ENCODE data around the gene SIGLEC6.
"Not testable (repeated sequence)": the region's sequence is repeated elsewhere in the genome, so short reads cannot be mapped to it uniquely, and the experiment has no call there.

SIGLEC6 gene

DNA sequence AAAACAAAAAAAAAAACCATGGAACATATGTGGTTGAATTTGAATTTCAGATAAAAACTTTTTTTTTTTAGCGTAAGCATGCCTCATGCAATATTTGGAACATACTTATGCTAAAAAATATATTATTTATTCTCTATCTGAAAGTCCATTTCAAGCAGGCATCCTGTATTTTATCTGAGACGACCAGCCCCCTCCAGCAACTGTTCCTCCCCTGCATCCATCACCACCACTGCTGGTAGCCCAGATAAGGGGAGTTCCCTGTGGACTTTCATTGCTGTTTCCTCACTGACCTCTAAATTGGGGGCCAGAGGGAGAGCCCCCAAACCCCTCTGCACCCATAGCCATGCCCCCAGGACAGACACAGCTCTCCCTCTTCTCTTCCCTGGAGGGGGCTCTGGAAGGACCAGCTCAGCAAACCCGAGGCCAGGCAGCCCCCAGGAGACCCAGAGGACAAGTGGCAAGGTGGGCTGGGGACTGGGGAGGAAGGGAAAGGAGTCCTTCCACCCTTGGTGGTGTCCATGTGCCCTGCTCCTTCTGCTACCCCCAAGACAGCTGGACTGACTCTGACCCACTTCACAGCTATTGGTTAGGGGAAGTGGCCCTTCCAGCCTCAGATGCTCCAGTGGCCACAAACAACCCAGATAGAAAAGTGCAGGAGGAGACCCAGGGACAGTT, 23.3 kb downstream of the SIGLEC6 start:
- no peak for TF ChIP-seq ZNF274 (IDR thresholded peaks at IDR 0.05; ENCODE audit: low read depth, low read length)
- no peak overlapping the region for H3K4me3 ChIP-seq (ENCODE audit: low read length)

DNA sequence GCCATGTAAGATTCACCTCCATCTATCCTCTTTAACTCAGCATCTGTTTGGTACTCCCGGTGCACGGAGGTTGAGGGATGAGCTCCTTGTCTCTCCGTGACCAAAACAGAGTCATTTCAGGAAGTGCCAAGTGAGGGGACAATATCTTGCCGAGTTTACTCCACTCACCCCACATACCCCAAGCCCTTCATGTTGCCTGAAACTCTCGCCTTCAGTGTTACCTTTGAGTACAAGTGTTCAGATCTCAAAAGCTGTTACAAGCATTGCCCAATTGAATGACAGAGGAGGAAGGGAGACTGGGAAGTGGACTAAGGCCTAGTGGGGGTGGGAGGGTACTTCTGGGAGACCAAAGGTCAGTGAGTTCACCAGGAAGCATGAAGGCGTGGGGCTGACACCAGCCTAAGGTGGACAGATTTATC, 23.8 kb downstream of the SIGLEC6 start:
- no peak for TF ChIP-seq ZNF274 (IDR thresholded peaks at IDR 0.05; ENCODE audit: low read depth, low read length)
- no peak overlapping the region for H3K4me3 ChIP-seq (ENCODE audit: low read length)

DNA sequence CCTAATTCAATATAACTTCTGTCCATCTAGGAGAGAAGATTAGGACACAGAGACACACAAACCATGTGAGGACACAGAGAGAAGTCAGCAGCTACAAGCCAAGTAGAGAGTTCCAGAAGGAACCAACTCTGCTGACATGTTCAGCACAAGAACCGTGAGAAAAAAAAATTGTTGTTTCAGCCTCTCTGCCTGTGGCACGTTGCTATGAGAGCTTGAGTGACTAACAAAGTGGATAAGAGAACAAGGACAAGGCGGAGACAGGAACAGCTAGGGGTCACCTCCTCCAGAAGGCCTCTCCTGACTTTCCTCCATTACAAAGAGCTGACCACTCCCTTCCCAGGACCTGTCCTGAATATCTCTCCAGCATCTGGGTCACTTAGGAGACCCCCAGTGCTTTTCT, 24.3 kb downstream of the SIGLEC6 start:
- no peak overlapping the region for H3K4me3 ChIP-seq (ENCODE audit: low read length)
- no peak for TF ChIP-seq ZNF274 (IDR thresholded peaks at IDR 0.05; ENCODE audit: low read depth, low read length)

DNA sequence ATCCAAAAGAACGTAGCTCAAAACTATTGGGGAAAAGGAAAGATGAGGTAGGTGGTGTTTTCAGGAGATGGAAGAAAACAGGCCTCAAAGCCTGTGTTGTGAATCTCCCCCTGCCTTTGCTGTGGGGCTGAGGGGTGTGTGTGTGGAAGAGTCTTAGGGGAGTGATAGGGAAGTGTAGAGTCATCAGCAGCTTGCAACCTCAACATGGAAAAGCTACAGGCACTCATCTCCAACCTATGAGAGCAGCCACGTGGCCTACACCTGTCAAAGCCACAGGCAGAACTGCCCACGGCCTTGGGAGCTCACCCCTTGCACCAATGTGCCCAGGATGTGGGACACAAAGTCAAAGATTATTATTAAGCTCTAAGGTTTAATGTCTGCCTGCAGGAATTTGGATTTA, 25.6 kb downstream of the SIGLEC6 start:
- no peak overlapping the region for H3K4me3 ChIP-seq (ENCODE audit: low read length)
- TF ChIP-seq ZNF274 (IDR thresholded peaks at IDR 0.05; ENCODE audit: low read depth, low read length), result no peak

DNA sequence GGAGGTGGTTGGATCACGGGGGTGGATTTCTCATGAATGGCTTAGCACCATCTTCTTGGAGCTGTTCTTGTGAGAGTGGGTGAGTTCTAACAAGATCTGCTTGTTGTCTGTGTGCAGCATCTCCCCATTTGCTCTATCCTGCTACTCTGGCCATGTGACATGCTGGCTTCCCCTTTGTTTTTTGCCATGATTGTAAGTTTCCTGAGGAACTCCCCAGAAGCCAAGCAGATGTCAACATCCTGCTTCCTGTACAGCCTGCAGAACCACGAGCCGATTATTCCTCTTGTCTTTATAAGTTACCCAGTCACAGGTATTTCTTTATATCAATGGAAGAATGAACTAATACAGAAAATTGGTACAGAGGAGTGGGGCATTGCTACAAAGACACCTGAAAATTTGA, 27.6 kb downstream of the SIGLEC6 start:
- H3K4me3 ChIP-seq (ENCODE audit: low read length), result no peak overlapping the region
- TF ChIP-seq ZNF274 (IDR thresholded peaks at IDR 0.05; ENCODE audit: low read depth, low read length), result no peak

DNA sequence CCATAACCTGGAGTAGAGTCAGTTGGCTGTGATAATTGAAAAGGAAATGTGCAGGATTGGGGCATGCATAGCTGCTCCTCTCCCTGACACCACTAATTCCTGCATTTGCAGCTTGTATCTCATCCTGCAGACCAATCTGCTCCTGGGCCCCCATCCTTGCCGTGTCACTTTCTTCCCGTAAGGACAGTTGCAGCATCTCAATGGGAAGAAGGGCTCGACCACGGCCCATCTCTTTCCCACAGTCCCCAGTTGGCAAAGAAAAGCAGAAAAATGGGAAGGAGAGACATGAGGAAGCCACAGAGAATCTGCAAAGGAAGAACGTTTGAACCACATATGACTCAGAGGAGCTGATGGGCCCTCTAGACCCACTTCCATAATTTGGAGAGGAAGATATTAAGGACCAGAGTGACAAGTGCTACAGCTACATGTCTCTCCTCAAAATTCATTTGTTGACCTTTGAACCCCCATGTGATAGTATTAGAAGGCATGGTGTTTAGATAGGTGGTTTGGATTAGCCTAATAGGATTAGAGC, 28.1 kb downstream of the SIGLEC6 start:
- H3K4me3 ChIP-seq (ENCODE audit: low read length), result no peak overlapping the region
- TF ChIP-seq ZNF274 (IDR thresholded peaks at IDR 0.05; ENCODE audit: low read depth, low read length), result no peak

DNA sequence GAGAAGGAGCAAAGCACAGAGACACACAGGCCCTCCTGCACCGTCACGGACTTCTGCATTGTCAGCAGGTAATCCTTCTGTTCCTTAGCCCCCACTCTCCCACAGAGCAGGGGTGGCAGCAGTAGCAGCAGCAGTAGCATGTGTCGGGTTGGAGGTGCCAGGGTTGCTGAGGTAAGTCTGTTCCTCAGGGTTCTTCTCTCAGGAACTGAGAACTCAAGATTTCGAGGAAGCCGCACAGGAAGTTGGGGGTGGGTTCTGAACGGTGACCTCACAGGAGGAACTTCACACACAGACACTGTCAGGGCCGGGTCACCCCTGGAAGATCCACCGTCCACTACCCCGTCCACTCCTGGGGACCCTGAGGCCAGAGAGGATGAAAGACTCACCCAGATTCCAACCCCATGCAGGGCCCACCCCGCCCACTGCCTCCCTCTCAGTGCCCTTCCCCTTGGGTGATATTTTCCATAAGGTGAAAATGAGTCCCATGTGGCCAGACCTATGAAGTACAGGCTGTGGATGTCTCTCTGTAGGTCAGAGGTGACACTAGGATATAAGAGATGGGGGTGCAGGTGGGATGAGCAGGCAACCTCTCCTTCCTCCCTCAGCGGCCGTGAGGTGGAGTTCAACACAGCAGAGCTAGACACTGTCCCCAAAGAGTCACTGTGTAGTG, 29.7 kb downstream of the SIGLEC6 start, which contains the start of gene SIGLEC12:
TSS of gene SIGLEC12 (minus strand) at position 207 of the 670 bp plus-strand sequence. CDS start at position 140, 67 bp downstream.
- H3K4me3 ChIP-seq (ENCODE audit: low read length), result no peak within 1 kb of the TSS
- no peak for TF ChIP-seq ZNF274 (IDR thresholded peaks at IDR 0.05; ENCODE audit: low read depth, low read length)

DNA sequence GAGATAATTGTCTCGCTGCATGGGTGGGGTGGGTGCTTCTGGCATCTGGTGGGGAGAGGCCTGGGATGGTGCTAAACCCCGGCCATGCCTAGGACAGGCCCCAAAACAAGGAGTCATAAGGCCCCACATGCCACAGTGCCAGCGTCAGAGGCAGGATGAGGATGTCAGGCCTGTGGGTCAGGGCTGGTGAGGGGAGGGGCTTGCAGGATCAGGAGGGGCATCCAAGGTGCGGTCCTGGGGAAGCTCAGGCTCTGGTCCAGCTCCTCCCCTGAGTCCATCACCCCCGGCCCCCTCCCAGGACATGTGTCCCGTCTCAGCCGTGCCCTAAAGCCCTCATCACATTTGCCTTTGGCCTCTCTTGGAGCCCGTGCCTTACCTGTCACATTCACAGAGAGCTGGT, 30.5 kb downstream of the SIGLEC6 start:
- not testable (repeated sequence) for H3K4me3 ChIP-seq (ENCODE audit: low read length)

DNA sequence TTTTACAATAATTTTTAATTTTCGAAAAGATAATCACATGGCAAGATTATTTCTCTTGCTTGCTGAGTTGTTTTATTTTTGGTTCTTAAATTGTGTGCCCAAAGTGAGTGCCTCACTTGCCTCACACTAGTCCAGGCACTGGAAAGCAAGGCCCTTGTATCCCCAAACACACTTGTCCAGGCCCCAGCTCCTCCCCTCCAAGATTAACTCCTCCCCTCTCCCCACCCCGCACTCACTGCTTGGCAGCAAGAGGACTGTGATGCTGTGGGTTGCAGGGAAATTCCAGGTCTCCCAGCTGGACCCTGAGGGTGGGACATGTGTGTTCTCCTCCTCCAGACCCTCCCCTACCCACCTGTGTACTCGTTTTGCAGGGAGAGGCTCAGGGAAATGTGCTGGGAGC, 33.8 kb downstream of the SIGLEC6 start:
- H3K4me3 ChIP-seq (ENCODE audit: low read length), result no peak overlapping the region
- TF ChIP-seq ZNF274 (IDR thresholded peaks at IDR 0.05; ENCODE audit: low read depth, low read length), result no peak

DNA sequence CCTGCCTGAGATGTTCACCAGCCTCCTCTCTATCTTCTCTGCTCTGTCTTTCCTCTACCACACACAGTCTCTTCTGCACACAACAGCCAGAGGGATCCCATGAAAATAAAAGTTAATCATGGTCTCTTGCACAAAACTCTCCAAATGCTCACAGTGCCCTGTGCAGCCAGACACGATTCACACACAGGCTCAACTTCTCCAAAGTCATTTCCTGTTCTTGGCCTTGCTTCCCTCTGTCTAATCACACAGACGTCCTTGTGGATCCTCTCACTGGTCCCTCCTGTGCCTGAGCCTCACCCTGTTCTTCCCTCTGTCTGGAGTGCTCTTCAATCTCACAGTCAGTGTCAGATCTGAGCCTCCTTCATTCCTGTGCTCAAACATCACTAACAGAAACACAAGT, 37.7 kb downstream of the SIGLEC6 start:
- no peak for TF ChIP-seq ZNF274 (IDR thresholded peaks at IDR 0.05; ENCODE audit: low read depth, low read length)
- no peak overlapping the region for H3K4me3 ChIP-seq (ENCODE audit: low read length)

DNA sequence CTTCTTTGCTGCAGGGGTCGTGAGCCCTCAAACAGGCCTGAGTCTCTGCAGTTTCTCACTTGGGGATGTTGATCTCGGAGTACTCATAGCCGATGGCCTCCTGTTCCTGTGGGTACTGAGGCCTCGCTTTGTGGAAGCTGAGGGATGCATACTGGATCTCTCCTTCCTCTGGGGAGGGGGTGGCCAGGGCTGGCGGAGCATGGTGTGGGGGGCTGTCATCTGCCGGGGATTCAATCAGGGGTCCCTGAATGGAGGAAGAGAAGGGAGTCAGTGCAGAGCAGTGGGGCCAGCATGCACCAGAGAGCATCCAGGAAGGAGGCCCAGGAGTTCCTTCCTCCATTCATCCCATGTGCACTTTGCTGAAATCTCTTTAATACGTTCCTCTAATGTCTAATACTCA, 39.9 kb downstream of the SIGLEC6 start:
- no peak overlapping the region for H3K4me3 ChIP-seq (ENCODE audit: low read length)
- no peak for TF ChIP-seq ZNF274 (IDR thresholded peaks at IDR 0.05; ENCODE audit: low read depth, low read length)

DNA sequence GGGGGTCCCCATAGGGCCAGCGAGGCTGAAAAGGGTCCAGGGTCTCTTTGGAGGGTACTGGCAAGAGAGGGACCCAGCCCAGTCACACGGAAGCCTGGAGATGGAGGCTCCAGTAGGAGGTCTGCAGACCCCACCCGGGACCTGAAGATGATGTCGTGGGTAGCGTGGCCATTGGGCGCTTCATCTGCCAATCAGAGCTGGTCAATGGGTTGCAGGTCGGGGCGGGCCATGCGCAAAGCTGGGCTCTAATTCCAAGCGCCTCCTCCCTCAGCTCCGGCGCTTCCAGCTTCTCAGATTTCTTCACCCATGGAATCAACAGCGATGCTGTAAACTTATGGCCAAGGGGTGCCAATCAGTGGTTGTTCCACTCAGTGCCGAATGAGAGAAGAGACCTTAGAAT, 40.8 kb downstream of the SIGLEC6 start:
- TF ChIP-seq ZNF274 (IDR thresholded peaks at IDR 0.05; ENCODE audit: low read depth, low read length), result no peak
- no peak overlapping the region for H3K4me3 ChIP-seq (ENCODE audit: low read length)

DNA sequence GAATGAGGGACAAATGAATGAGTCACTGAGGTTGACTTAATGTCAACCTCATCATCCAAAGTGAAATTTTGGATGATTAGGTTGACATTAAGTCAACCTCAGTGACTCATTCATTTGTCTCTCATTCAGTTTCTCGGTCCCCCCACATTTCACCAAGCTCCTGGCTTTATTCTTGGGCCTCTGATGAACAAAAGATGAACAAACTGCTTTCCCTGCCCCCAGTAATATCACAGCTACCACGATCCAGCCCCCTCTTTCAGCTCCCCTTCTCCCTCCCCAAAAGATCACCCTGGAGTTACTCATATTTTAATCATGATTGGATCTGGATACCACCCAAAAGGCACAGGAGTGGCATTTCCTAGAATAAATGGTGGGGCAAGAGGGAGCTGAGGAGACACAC, 42.4 kb downstream of the SIGLEC6 start:
- no peak overlapping the region for H3K4me3 ChIP-seq (ENCODE audit: low read length)
- TF ChIP-seq ZNF274 (IDR thresholded peaks at IDR 0.05; ENCODE audit: low read depth, low read length), result no peak

DNA sequence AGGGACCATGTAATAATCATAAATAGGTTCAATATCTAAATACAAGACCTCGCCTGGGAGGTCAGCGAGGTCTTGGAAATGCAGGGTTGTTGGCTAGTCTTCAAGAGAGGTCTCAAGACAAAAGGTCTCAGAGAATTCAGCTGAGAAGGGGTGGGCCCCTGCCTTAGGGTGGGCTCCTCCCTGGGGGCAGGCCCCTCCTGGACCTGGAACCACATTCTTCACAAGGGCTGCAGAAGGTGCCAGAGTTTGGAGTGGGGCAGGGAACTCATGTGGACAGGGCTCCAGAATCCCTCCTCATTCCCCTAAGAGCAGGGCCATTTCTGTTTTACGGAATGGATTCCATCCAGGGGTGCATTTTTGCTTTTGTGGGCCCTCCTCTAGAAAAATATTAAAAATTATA, 43.0 kb downstream of the SIGLEC6 start:
- TF ChIP-seq ZNF274 (IDR thresholded peaks at IDR 0.05; ENCODE audit: low read depth, low read length), result no peak
- H3K4me3 ChIP-seq (ENCODE audit: low read length), result no peak overlapping the region

DNA sequence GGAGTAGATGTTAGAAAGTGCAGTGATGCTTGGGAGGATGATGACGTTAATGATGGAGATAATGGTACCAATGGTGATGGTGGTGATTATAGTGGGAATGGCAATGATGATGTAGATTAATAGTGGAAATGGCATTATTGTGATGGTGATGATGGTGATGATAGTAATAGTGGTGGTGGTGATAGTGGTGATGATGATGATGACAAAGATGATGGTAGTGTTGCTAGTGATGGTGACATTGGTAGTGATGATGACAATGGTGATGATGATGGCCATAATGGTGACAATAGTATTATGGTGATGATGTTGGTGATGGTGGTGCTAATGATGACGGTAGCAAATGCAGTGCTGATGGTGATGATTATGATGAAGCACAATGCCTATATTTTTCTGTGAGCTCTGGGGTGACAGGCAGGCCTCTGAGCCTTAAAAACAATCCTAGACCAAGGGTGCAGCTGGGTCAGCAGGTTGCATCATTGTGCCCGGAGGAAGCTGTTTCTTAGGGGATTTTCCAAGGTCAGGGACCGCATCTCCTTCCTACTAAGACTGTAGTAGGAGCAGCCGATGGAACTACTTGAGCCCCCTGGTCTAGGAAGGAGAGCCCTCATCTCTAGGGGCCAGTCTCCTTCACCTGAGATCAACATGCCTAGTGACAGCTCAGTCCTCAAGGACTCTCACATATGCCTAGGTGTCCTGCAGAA, 45.4 kb downstream of the SIGLEC6 start:
- TF ChIP-seq ZNF274 (IDR thresholded peaks at IDR 0.05; ENCODE audit: low read depth, low read length), result no peak
- H3K4me3 ChIP-seq (ENCODE audit: low read length), result no peak overlapping the region
